Caki2 (cell line): ENCODE data around the gene SLC17A7. TPM values are rescaled to one million over a fixed set of nuclear protein-coding genes. Genes with fewer than 3 reads are reported as not detected.
"Not testable (repeated sequence)": the region's sequence is repeated elsewhere in the genome, so short reads cannot be mapped to it uniquely, and the experiment has no call there.

Experiments used
- DNase-seq: peaks from one replicate; pipeline ENCODE4 v3.0.0-alpha.2; 2015; ENCODE audit warnings: low read depth
- in situ Hi-C: cut with HindIII; loops from 2 replicates; pipeline ENCODE4 v1.10.0; 2016; ENCODE audit warnings: low sequenced_read_pairs, low pct_unique_long_range_greater_than_20kb, mixed read lengths
- total RNA-seq: library from RNA; depleted of rRNA; stranded (reverse); fragments of >200 nt; shearing (Covaris generic); gene quantifications from 2 replicates; pipeline ENCODE4 v1.2.3, GENCODE V29; 2014; ENCODE audit warnings: low replicate concordance

SLC17A7 gene
- total RNA-seq, 1 experiment from 2014 or later = not detected

- no peak for DNase-seq
- in situ Hi-C loops = no loop called here
Measured at GRCh38 chr19:49450405-49450804, 9.1 kb upstream of the SLC17A7 start.

DNA sequence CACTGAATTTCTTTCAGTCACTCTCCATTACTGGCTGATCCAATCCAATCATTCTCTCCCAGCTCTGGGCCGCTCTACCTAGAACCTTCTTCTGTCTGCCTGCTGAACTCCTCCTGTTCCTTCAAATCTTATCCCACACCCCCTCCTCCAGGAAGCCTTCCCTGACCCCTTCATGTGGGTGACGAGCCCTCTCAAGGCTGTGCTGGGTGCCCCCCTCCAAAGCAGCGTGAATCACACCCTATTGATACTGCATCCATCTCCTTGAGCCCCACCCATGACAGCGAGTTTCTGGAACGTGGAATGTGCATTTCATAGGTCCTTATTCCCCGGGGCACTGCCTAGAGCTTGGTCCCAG, 7.1 kb upstream of the SLC17A7 start:
- in situ Hi-C loops = no loop called here
- DNase-seq = no peak

GRCh38 chr19:49447485-49448431, 6.4 kb upstream of the SLC17A7 start:
- in situ Hi-C loops = no loop called here
- no peak for DNase-seq

GRCh38 chr19:49445997-49446396, 4.7 kb upstream of the SLC17A7 start:
- DNase-seq = no peak
- in situ Hi-C loops = no loop called here

- in situ Hi-C loops = not testable (repeated sequence)
Measured at GRCh38 chr19:49444100-49444700, 2.9 kb upstream of the SLC17A7 start.

GRCh38 chr19:49443366-49444099, 2.2 kb upstream of the SLC17A7 start:
- in situ Hi-C loops = no loop called here
- peak; percentile 97 for DNase-seq

More at GRCh38 chr19:49444100-49444700, 2.9 kb upstream of the SLC17A7 start:
- not testable (repeated sequence) for DNase-seq

- peak; percentile 89 for DNase-seq
- in situ Hi-C loops = no loop called here
Measured at GRCh38 chr19:49442771-49443365, 1.5 kb upstream of the SLC17A7 start.

GRCh38 chr19:49442354-49442753, 1.0 kb upstream of the SLC17A7 start:
- in situ Hi-C loops = no loop called here
- no peak for DNase-seq

GRCh38 chr19:49441960-49442350, 628 bp upstream of the SLC17A7 start:
- DNase-seq = no peak
- in situ Hi-C loops = no loop called here

GRCh38 chr19:49440439-49441209, 703 bp downstream of the SLC17A7 start:
- in situ Hi-C loops = no loop called here
- DNase-seq = no peak

GRCh38 chr19:49439836-49440235, 1.5 kb downstream of the SLC17A7 start:
- in situ Hi-C loops = no loop called here
- no peak for DNase-seq

DNA sequence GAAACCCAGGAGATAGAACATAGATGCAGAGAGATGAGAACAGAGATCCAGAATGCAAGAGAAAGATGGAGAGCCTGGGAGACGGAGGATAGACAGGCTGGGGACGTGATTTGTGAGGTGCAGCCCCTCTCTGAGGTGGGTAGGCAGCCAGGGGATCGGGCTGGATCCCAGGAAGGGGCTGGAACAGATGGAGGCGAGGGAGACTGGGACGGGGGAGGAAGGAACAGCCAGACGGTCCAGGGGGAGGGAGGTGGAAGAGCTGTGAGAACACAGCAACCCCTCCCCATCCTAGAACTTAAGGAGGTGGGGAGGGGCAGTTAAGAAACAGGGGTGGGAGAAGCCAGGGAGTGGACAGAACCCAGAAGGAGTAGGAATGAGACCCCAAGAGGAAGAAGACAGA, 3.1 kb downstream of the SLC17A7 start:
- in situ Hi-C loops = no loop called here
- no peak for DNase-seq

- in situ Hi-C loops = no loop called here
- no peak for DNase-seq
Measured at GRCh38 chr19:49437231-49437630, 4.1 kb downstream of the SLC17A7 start.

DNA sequence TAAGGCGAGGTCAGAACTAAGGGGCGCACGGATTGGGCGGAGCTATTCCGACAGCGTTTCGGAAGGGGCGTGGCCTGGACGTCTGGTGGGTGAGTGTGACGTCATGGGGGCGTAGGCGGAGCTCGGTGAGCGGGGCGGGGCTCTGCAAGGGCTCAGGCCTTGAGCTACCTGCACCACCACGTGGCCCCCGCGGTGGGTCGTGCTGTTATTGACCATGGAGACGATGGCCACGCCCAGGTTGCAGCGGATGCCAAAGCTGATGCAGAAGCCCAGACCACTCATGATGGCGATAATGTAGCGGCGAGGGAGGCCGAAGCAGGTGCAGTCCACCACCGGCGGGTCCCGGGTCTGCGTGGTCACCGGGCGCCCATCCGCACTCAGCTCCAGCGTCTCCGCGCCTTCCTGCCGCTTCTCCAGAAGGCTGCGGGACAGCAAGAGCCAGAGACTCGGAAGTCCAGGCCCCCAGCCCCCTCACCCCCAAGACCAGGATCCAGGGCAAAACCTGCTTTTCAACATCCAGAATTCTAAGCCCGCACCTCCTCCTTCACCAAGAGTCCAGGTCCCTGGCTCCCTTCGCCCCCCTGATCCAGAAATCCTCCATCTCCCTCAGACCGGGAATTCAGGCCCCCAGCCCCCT, 4.8 kb downstream of the SLC17A7 start:
- in situ Hi-C loops = no loop called here
- no peak for DNase-seq

- DNase-seq = no peak
- in situ Hi-C loops = no loop called here
Measured at GRCh38 chr19:49435670-49436069, 5.7 kb downstream of the SLC17A7 start.

DNA sequence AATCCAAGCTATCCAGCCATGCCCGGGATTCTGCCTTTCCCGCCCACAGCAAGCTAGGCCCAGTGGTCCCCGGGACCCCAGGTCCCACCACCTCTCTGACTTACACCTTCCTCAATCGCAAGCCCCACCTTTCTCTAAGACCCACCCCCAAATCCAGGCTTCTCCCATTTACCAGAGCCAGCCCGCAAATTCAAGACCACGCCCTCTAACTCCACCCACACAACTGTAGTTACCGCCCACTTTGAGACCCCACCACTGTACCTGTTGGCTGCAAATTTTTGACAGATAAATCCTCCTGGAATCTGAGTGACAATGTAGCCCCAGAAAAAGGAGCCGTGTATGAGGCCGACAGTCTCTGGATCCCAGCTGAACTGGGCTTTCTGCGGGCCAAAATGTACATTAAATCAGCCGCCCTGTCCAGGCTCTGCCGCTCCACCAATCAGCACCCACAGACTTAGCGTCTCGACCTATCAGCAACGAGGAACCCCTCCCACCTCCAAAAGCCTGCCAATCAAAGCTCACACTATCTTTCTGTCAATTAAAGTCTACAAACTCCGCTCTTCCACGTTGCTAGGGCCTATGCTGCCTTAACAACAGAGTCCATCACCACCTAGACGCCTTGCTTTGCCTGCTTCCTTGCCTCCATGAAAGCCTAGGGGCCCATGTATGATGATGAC, 6.3 kb downstream of the SLC17A7 start:
- DNase-seq = no peak
- in situ Hi-C loops = no loop called here

GRCh38 chr19:49433240-49433901, 8.0 kb downstream of the SLC17A7 start:
- no peak for DNase-seq
- in situ Hi-C loops = no loop called here
